ENCODE data around the gene TBX4. TPM values are rescaled to one million over a fixed set of nuclear protein-coding genes. Genes with fewer than 3 reads are reported as not detected.

The TBX4 gene
- total and polyA plus RNA-seq, 2 of the 13 experiments (the other 11 are each of a cell fraction or from before 2014, with no cell fraction given): 0.11 to 1.1 TPM

DNA sequence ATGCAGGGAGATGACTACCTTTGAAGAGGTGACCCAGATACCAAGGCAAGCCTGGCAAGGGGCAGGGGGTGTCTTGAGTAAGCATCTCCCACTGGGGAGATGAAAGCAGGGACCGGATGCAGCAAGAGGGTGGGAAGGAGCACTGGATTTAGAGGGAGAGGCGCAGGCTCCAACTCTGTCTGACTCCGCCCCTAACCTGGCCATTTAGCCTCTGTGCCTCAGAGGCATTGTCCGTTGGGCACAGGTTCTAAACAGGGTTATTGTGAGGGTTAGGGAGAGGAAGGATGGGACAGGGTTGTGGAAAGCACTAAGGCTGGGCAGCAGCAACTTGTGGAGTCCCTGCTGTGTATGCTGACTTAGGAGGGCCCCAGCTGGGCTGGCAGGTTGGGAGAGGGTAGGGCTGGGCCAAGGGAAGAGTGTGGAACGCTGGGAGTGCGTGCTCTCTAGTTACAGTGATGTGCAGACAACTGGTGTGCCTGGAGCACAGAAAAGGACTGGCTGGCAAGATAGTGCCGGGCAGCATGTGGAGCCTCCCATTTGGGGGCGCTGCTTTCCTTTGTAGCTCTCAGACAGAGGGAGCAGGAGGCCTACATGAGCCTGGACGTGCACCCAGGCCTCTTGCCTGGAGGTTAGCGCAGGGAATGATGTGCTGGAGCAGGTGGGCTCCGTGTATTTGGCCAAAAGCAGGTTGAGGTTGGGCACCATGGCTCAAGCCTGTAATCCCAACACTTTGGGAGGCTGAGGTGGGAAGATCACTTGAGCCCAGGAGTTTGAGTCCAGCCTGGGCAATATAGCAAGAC, 26.3 kb upstream of the TBX4 start (continued):
- TF ChIP-seq, protein P1, sequence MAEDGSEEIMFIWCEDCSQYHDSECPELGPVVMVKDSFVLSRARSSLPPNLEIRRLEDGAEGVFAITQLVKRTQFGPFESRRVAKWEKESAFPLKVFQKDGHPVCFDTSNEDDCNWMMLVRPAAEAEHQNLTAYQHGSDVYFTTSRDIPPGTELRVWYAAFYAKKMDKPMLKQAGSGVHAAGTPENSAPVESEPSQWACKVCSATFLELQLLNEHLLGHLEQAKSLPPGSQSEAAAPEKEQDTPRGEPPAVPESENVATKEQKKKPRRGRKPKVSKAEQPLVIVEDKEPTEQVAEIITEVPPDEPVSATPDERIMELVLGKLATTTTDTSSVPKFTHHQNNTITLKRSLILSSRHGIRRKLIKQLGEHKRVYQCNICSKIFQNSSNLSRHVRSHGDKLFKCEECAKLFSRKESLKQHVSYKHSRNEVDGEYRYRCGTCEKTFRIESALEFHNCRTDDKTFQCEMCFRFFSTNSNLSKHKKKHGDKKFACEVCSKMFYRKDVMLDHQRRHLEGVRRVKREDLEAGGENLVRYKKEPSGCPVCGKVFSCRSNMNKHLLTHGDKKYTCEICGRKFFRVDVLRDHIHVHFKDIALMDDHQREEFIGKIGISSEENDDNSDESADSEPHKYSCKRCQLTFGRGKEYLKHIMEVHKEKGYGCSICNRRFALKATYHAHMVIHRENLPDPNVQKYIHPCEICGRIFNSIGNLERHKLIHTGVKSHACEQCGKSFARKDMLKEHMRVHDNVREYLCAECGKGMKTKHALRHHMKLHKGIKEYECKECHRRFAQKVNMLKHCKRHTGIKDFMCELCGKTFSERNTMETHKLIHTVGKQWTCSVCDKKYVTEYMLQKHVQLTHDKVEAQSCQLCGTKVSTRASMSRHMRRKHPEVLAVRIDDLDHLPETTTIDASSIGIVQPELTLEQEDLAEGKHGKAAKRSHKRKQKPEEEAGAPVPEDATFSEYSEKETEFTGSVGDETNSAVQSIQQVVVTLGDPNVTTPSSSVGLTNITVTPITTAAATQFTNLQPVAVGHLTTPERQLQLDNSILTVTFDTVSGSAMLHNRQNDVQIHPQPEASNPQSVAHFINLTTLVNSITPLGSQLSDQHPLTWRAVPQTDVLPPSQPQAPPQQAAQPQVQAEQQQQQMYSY (CRISPR knock-in tag; IDR thresholded peaks at IDR 0.05): no peak
- TF ChIP-seq ZNF589 (CRISPR knock-in tag; conservative IDR thresholded peaks at IDR 0.05) (no peak), MATR3 (CRISPR knock-in tag; IDR thresholded peaks at IDR 0.05) (no peak), ZFP37 (CRISPR knock-in tag; IDR thresholded peaks at IDR 0.05; ENCODE audit: borderline replicate concordance) (no peak), ARNT2 (CRISPR knock-in tag; IDR thresholded peaks at IDR 0.05; ENCODE audit: low read depth) (no peak), NONO (IDR thresholded peaks at IDR 0.05) (no peak), NONO (CRISPR knock-in tag; conservative IDR thresholded peaks at IDR 0.05) (peak; percentile 49; the same call in 1 of the 2 replicates), ZNF274 (CRISPR knock-in tag; IDR thresholded peaks at IDR 0.05) (no peak), MTF2 (CRISPR knock-in tag; IDR thresholded peaks at IDR 0.05; ENCODE audit: borderline replicate concordance) (no peak), ZFP36L2 (CRISPR knock-in tag; IDR thresholded peaks at IDR 0.05) (no peak), MEF2D (CRISPR knock-in tag; IDR thresholded peaks at IDR 0.05) (no peak), SRSF9 (IDR thresholded peaks at IDR 0.05; ENCODE audit: borderline replicate concordance, insufficient read depth, low read depth, low read length, poor library complexity, severe bottlenecking) (no peak)
- TF ChIP-seq, protein P2, sequence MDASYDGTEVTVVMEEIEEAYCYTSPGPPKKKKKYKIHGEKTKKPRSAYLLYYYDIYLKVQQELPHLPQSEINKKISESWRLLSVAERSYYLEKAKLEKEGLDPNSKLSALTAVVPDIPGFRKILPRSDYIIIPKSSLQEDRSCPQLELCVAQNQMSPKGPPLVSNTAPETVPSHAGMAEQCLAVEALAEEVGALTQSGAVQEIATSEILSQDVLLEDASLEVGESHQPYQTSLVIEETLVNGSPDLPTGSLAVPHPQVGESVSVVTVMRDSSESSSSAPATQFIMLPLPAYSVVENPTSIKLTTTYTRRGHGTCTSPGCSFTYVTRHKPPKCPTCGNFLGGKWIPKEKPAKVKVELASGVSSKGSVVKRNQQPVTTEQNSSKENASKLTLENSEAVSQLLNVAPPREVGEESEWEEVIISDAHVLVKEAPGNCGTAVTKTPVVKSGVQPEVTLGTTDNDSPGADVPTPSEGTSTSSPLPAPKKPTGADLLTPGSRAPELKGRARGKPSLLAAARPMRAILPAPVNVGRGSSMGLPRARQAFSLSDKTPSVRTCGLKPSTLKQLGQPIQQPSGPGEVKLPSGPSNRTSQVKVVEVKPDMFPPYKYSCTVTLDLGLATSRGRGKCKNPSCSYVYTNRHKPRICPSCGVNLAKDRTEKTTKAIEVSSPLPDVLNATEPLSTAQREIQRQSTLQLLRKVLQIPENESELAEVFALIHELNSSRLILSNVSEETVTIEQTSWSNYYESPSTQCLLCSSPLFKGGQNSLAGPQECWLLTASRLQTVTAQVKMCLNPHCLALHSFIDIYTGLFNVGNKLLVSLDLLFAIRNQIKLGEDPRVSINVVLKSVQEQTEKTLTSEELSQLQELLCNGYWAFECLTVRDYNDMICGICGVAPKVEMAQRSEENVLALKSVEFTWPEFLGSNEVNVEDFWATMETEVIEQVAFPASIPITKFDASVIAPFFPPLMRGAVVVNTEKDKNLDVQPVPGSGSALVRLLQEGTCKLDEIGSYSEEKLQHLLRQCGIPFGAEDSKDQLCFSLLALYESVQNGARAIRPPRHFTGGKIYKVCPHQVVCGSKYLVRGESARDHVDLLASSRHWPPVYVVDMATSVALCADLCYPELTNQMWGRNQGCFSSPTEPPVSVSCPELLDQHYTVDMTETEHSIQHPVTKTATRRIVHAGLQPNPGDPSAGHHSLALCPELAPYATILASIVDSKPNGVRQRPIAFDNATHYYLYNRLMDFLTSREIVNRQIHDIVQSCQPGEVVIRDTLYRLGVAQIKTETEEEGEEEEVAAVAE (CRISPR knock-in tag; IDR thresholded peaks at IDR 0.05; ENCODE audit: borderline replicate concordance): no peak
- TF ChIP-seq, protein P3, sequence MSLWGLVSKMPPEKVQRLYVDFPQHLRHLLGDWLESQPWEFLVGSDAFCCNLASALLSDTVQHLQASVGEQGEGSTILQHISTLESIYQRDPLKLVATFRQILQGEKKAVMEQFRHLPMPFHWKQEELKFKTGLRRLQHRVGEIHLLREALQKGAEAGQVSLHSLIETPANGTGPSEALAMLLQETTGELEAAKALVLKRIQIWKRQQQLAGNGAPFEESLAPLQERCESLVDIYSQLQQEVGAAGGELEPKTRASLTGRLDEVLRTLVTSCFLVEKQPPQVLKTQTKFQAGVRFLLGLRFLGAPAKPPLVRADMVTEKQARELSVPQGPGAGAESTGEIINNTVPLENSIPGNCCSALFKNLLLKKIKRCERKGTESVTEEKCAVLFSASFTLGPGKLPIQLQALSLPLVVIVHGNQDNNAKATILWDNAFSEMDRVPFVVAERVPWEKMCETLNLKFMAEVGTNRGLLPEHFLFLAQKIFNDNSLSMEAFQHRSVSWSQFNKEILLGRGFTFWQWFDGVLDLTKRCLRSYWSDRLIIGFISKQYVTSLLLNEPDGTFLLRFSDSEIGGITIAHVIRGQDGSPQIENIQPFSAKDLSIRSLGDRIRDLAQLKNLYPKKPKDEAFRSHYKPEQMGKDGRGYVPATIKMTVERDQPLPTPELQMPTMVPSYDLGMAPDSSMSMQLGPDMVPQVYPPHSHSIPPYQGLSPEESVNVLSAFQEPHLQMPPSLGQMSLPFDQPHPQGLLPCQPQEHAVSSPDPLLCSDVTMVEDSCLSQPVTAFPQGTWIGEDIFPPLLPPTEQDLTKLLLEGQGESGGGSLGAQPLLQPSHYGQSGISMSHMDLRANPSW (CRISPR knock-in tag; IDR thresholded peaks at IDR 0.05; ENCODE audit: borderline replicate concordance): no peak

Data from HepG2 (cell line).